Vagina (tissue), 2 donors: Measurements from ENCODE around the gene TNFSF15.

Experiments used
- CTCF ChIP-seq, 3 experiments: fragments of 450-650 bp in 2 of 3; fragments of 200-600 bp in 1 of 3; sonication (generic) in 1 of 3; IDR thresholded peaks; one replicate each; pipeline ENCODE4 v1.5.1; 2017 to 2019; ENCODE audit warnings: antibody characterized with exemption in 3 of 3, mild to moderate bottlenecking in 2 of 3, moderate library complexity in 2 of 3
- POLR2A ChIP-seq, 2 donors: fragments of 450-650 bp; IDR thresholded peaks; one replicate each; pipeline ENCODE4 v1.6.1; 2017; ENCODE audit warnings: antibody characterized with exemption in 2 of 2, mild to moderate bottlenecking in 2 of 2, moderate library complexity in 2 of 2

GRCh38 chr9:114775981-114776380, 29.9 kb downstream of the TNFSF15 start:
- no peak for TF ChIP-seq CTCF (IDR thresholded peaks at IDR 0.05)
- TF ChIP-seq POLR2A (IDR thresholded peaks at IDR 0.05) = no peak
